ENCODE results near the gene CD63. TPM values are rescaled to one million over a fixed set of nuclear protein-coding genes. Genes with fewer than 3 reads are reported as not detected.

Gene CD63
- total RNA-seq, 4 donors from 2014 or later, result 727 to 1,052 (median 875) TPM

DNA sequence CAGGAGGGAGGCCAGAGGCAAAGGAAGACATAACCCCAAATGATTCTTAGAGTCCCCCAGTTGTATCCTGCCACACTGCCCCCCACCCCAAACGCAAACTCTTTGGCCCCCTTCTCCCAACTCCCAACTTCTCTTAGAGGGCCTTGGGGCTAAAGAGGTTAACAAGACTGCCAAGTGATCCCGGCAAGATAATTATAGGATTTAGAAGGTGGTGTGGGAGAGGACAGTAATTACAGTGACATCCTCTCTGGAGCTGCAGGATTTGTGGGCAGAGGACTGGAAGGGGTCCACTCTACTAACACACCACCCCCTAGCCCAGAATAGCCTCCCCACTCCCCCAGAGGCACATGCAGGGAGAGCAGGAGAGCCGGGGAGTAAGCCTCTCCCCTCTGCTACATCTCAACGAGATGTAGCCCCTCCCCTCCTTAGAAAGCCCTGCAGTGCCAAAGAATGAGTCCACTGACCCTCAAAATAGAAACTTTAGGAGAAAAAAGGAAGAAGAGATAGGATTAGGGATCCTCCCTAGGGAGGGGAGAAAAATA, 8.8 kb upstream of the CD63 start:
- no peak for TF ChIP-seq CTCF (IDR thresholded peaks at IDR 0.05; ENCODE audit: low read depth)

- TF ChIP-seq CTCF (IDR thresholded peaks at IDR 0.05; ENCODE audit: low read depth), result no peak
These were observed 8.2 kb upstream of the CD63 start for GRCh38 chr12:55736780-55737580.

- TF ChIP-seq CTCF (IDR thresholded peaks at IDR 0.05; ENCODE audit: low read depth), result no peak
These were observed 7.3 kb upstream of the CD63 start for GRCh38 chr12:55736076-55736475.

GRCh38 chr12:55734595-55734994, 5.8 kb upstream of the CD63 start:
- no peak for TF ChIP-seq CTCF (IDR thresholded peaks at IDR 0.05; ENCODE audit: low read depth)

GRCh38 chr12:55733858-55734257, 5.0 kb upstream of the CD63 start:
- TF ChIP-seq CTCF (IDR thresholded peaks at IDR 0.05; ENCODE audit: low read depth), result no peak

DNA sequence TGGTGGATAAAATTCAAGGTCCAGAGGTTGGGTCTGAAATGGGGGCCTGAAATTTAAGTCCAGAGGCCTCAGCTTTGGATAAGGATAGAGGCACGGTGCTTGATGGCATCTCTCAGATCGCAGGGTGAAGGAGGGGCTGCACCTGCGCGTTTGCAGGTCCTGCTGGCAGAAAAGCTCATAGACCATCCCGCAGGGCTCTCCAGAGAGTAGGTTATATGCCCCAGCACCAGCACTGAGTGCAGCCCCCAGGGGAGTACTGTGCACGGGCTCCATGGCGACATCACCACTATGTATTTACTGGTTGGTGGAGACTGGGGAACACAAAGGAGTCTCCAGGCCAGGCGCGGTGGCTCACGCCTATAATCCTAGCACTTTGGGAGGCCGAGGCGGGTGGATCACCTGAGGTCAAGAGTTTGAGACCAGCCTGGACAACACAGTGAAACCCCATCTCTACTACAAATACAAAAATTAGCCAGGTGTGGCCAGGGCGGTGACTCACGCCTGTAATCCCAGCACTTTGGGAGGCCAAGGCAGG, 4.3 kb upstream of the CD63 start:
- TF ChIP-seq CTCF (IDR thresholded peaks at IDR 0.05; ENCODE audit: low read depth), result no peak

- no peak for TF ChIP-seq CTCF (IDR thresholded peaks at IDR 0.05; ENCODE audit: low read depth)
These were observed 3.5 kb upstream of the CD63 start for GRCh38 chr12:55732288-55732687.

Measured in subcutaneous adipose tissue (tissue), 4 donors.